Measurements from ENCODE around the gene DNMBP. TPM values are rescaled to one million over a fixed set of nuclear protein-coding genes. Genes with fewer than 3 reads are reported as not detected.

DNMBP gene
- total RNA-seq, 1 donor from 2014 or later: 5.0 TPM

DNA sequence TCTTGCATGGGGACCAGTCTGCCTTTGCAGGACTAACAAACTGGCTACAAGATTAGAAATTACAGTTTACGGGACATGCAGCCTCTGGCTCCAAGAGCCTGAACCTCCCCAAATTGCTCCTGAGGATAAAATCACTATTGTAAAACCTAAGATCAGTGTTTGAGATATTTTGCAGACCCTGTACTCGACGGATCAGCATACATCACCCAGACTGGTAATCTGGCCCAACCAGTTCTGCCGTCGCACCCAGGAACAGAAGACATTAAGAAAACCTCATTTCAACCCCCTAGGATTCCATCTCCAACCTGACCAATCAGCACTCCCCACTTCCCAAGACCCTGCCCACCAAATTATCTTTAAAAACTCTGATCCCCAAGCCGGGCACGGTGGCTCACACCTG, 27.1 kb upstream of the DNMBP start:
- DNase-seq (ENCODE audit: low read depth): no peak
- no peak for FAIRE-seq
- H3K36me3 ChIP-seq (ENCODE audit: control insufficient read depth, insufficient read depth, low read length): no peaks in the 10 kb centered on the region
- H3K4me3 ChIP-seq (ENCODE audit: low read depth, low read length): no peak overlapping the region
- no peaks in the 10 kb centered on the region for H3K27me3 ChIP-seq (ENCODE audit: control insufficient read depth, insufficient read depth, low read length)
- TF ChIP-seq CTCF (IDR thresholded peaks at IDR 0.05; ENCODE audit: insufficient read depth, low read length, severe bottlenecking): no peak

- TF ChIP-seq CTCF (IDR thresholded peaks at IDR 0.05; ENCODE audit: insufficient read depth, low read length, severe bottlenecking): no peak
- DNase-seq (ENCODE audit: low read depth): no peak
These were observed 24.1 kb upstream of the DNMBP start for GRCh38 chr10:100033766-100034418.

DNA sequence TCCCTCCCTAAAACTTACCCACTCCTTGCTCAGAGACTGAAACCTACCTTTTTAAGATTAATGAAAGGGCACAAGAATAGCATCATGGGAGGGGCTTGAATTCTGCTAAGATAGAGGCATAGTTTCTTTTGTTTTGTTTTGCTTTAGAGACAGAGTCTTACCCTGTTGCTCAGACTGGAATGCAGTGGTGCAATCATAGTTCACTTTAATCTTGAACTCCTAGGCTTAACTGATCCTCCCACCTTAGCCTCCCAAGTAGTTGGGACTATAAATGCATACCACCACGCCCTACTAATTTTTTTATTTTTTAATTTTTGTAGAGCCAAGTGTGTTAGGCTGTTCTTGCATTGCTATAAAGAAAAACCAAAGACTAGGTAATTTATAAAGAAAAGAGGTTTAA, 17.7 kb upstream of the DNMBP start:
- no peak for DNase-seq (ENCODE audit: low read depth)
- no peak overlapping the region for H3K4me3 ChIP-seq (ENCODE audit: low read depth, low read length)
- no peaks in the 10 kb centered on the region for H3K27me3 ChIP-seq (ENCODE audit: control insufficient read depth, insufficient read depth, low read length)
- no peak for TF ChIP-seq CTCF (IDR thresholded peaks at IDR 0.05; ENCODE audit: insufficient read depth, low read length, severe bottlenecking)
- FAIRE-seq: no peak
- H3K36me3 ChIP-seq (ENCODE audit: control insufficient read depth, insufficient read depth, low read length): no peaks in the 10 kb centered on the region

More at GRCh38 chr10:100033766-100034418, 24.1 kb upstream of the DNMBP start:
- no peak for FAIRE-seq
- Histone ChIP-seq H3K27me3 (ENCODE audit: control insufficient read depth, insufficient read depth, low read length) (no peaks in the 10 kb centered on the region), H3K4me3 (ENCODE audit: low read depth, low read length) (no peak overlapping the region), H3K36me3 (ENCODE audit: control insufficient read depth, insufficient read depth, low read length) (no peaks in the 10 kb centered on the region)

GRCh38 chr10:100025576-100025975, 15.8 kb upstream of the DNMBP start:
- DNase-seq (ENCODE audit: low read depth): no peak
- H3K4me3 ChIP-seq (ENCODE audit: low read depth, low read length): no peak overlapping the region
- no peaks in the 10 kb centered on the region for H3K27me3 ChIP-seq (ENCODE audit: control insufficient read depth, insufficient read depth, low read length)
- TF ChIP-seq CTCF (IDR thresholded peaks at IDR 0.05; ENCODE audit: insufficient read depth, low read length, severe bottlenecking): no peak
- H3K36me3 ChIP-seq (ENCODE audit: control insufficient read depth, insufficient read depth, low read length): no peaks in the 10 kb centered on the region
- no peak for FAIRE-seq

- H3K36me3 ChIP-seq (ENCODE audit: control insufficient read depth, insufficient read depth, low read length): no peaks in the 10 kb centered on the region
- no peak for TF ChIP-seq CTCF (IDR thresholded peaks at IDR 0.05; ENCODE audit: insufficient read depth, low read length, severe bottlenecking)
These were observed 15.0 kb upstream of the DNMBP start for GRCh38 chr10:100024748-100025147.

DNA sequence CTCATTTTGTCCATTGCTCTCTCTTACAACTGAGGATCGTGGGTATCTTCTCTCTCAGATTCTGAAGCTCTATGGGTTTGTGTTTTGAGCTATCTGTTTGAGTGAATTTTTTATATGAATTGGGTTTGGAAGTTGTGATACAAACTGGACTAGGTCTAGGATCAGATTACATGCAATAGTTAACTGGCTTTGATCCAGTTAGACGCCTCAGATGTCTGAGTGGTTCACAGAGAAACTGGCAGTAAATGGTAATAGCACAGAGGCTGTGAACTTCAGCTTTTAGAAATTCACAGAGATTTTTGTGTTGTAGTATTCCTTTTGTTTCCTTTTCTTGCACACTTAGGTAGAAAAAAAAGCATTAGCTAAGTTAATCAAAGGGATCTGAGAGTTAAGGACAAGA, 12.7 kb upstream of the DNMBP start:
- FAIRE-seq: no peak
- TF ChIP-seq CTCF (IDR thresholded peaks at IDR 0.05; ENCODE audit: insufficient read depth, low read length, severe bottlenecking): no peak
- Histone ChIP-seq H3K27me3 (ENCODE audit: control insufficient read depth, insufficient read depth, low read length) (no peaks in the 10 kb centered on the region), H3K4me3 (ENCODE audit: low read depth, low read length) (no peak overlapping the region), H3K36me3 (ENCODE audit: control insufficient read depth, insufficient read depth, low read length) (no peaks in the 10 kb centered on the region)
- no peak for DNase-seq (ENCODE audit: low read depth)

More at GRCh38 chr10:100024748-100025147, 15.0 kb upstream of the DNMBP start:
- no peak for FAIRE-seq
- Histone ChIP-seq H3K27me3 (ENCODE audit: control insufficient read depth, insufficient read depth, low read length) (no peaks in the 10 kb centered on the region), H3K4me3 (ENCODE audit: low read depth, low read length) (no peak overlapping the region)
- no peak for DNase-seq (ENCODE audit: low read depth)

All from bronchial epithelial cell (primary cell).